Cardiac septum (tissue), 1 donor: ENCODE data around the gene PIGQ. TPM values are rescaled to one million over a fixed set of nuclear protein-coding genes. Genes with fewer than 3 reads are reported as not detected.

Experiments
- DNase-seq: peaks from one replicate; pipeline ENCODE4 v3.0.0-alpha.2; 2020; ENCODE audit warnings: low spot score
- intact Hi-C: fragments of 100-400 bp; cut with DNase I; formaldehyde crosslinking; loops from one replicate; pipeline ENCODE4 v1.14.0; 2022
- total RNA-seq: library from RNA; stranded (reverse); fragmentation: NEBNext Ultra II Directional; extraction: Animal tissue kit (Norgen Biotek cat#: 25700); gene quantifications from one replicate; pipeline ENCODE4 v1.2.1, GENCODE V29; 2021
- donor health status: DM: no; HTN: no; CAD: no.

The PIGQ gene
- total RNA-seq, 1 donor from 2014 or later = 25.5 TPM

GRCh38 chr16:619476-620100 lies 49.8 kb downstream of the PIGQ start:
- no peak for DNase-seq
- intact Hi-C loops = no loop called here

DNA sequence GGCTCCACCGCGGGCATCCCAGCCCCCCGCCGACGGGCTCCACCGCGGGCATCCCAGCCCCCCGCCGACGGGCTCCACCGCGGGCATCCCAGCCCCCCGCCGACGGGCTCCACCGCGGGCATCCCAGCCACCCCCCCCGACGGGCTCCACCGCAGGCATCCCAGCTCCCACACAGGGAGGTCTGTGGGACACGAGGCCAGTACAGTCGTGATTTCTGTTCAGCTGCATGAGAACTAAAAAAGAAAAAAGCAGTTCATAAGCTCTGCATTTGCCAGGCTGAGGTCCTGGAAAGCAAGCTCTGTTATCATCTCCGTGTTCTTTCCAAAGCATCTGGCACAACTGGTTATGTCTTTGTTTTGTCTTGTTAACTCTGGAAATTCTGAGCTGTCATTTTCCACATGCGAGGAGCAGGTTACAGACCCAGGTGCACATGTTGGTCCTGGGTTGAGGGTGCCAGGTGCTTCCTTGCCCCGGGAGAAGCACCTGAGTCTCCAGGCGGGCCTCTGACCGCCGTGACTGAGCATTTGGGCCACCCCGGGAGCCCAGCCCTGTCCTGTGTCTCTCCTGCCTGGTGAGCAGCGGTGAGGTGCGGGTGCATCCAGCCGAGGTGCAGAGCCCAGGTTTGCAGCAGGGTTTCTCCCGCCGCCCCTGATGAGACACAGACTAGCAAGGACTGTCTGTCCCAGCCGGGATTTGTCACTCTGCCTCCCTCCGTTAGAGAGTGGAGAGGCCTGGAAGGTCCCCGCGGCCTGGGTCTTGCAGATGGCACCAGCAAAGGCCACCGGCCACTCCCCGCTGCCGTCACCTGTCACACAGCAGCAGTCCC lies 51.1 kb downstream of the PIGQ start:
- no peak for DNase-seq
- intact Hi-C loops = no loop called here

GRCh38 chr16:621526-622105 lies 51.8 kb downstream of the PIGQ start:
- intact Hi-C loops = no loop called here
- DNase-seq = no peak

- intact Hi-C loops = no loop called here
- DNase-seq = no peak
Measured at GRCh38 chr16:622920-623280, 53.1 kb downstream of the PIGQ start.

DNA sequence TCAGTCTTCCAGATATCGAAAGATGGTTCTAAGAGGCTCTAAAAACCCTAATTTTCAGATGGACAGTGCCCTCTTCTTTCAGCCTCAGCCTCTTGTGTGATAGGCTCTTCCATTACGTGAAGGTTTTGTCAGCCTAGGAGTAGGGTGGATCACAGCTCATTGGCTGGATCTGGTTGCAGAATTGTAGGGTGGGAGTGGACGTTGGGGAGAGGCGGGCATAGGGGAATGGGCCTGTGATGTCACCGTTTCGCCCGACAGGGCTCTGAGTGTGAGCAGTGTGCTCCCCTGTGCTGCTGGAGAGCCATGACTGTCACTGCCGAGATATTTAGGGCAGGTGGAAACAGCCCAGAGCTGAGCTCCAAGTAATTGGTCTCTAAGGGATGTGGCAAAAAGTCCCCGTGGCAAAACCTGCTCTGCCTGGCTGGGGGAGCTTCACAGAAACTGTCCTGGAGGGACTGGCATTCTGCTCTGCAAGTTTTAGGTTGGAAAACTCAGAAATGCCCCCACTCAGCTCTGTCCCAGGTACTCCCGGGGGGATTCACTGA lies 54.8 kb downstream of the PIGQ start:
- no peak for DNase-seq
- intact Hi-C loops = no loop called here

DNA sequence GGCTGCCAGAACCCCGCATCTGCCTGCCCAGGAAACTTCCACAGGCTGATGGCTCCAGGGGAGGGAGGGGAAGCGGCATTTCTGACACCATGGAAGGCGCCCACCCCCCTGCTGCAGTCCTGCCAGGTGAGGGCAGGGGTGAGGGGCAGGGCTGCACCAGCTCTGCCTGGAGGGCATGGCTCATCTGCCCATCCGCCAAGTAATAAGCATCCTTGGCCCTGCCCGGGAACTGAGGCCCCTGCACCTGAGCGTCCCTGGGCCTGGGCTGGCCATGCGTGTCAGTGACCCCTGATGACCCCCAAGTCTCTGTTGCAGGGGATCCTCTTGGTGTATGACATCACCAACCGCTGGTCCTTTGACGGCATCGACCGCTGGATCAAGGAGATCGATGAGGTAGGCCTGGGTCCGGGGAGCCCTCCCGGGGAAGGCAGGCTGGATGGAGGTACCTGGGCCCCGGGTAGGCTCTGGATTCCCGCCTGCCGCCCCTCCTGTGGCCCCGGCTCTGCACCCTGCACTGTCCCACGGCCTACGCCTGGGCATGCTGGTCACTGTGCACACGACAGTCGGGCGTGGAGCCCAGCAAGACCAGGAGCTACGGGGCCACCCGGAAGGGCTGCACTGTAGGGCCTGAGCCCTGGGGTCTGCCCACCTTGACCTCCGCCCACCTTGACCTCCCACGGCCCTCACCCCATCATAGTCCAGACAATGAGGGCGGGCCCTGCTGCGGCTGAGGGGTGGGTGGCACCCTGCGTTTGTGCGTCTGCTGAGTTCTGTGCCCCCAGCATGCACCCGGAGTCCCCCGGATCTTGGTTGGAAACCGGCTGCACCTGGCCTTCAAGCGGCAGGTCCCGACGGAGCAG lies 55.6 kb downstream of the PIGQ start:
- intact Hi-C loops = no loop called here
- DNase-seq = no peak

GRCh38 chr16:625977-626765 lies 56.4 kb downstream of the PIGQ start:
- intact Hi-C loops = no loop called here
- peak; percentile 75 for DNase-seq

DNA sequence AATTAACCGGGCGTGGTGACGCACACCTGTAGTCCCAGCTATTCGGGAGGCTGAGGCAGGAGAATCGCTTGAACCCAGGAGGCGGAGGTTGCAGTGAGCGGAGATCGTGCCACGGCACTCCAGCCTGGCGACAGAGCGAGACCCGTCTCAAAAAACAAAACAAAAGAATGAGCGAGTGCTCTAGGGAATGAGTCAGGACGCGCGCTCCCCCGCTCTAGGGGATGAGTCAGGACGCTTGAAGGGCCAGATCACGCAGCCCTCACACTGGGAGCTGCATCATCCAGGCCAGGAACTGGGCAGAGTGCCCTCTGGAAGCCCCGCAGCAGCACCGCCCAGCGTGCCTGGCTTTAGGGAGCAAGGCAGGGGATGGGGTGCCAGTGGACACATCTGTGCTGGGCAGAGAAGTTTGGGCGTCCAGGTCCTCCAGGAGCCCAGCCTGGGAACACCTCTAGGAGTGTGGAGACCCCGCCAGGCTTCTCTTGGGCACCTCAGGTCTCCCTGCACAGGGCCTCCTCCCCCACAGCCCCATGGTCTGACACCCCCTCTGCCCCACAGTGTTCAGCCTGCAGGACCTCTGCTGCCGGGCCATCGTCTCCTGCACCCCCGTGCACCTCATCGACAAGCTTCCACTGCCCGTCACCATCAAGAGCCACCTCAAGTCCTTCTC lies 57.2 kb downstream of the PIGQ start:
- intact Hi-C loops = no loop called here
- DNase-seq = no peak

DNA sequence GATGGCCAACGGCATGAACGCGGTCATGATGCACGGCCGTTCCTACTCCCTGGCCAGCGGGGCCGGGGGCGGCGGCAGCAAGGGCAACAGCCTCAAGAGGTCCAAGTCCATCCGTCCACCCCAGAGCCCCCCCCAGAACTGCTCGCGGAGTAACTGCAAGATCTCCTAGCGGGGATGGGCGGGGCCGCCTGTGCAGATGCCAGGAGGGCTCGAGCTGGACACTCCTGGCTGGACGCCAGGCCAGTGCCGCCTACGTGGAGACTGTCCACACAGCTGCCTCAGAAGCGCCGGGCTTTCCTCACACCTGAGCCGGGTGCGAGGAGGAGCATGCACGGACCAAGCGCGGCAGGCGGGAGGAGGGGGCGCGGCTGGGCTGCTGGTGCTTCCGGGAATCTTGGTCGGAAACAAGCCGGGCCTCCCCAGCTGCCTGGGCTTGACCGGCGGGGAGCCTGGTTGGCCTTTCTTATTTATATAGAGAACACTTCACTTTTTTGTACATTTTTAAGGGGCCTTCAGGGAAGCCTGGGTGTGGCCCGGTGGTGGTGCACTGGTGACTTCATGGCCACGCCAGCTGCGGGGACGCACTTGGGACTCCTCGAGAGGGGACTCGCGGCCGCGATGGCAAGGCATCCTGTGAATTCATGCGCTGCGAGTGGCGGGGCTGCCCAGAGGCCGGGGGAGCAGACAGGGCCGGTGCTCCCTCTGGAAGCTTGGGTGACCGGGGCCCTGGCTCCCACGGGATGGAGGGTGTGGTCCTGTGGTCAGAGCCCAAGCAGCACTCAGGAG lies 57.9 kb downstream of the PIGQ start:
- DNase-seq = no peak
- intact Hi-C loops = no loop called here

GRCh38 chr16:628321-629061 lies 58.7 kb downstream of the PIGQ start:
- DNase-seq = no peak
- intact Hi-C loops = no loop called here

GRCh38 chr16:629185-629832 lies 59.5 kb downstream of the PIGQ start:
- intact Hi-C loops = no loop called here
- no peak for DNase-seq

- intact Hi-C loops = no loop called here
- DNase-seq = no peak
Measured at GRCh38 chr16:629833-630248, 60.1 kb downstream of the PIGQ start.

DNA sequence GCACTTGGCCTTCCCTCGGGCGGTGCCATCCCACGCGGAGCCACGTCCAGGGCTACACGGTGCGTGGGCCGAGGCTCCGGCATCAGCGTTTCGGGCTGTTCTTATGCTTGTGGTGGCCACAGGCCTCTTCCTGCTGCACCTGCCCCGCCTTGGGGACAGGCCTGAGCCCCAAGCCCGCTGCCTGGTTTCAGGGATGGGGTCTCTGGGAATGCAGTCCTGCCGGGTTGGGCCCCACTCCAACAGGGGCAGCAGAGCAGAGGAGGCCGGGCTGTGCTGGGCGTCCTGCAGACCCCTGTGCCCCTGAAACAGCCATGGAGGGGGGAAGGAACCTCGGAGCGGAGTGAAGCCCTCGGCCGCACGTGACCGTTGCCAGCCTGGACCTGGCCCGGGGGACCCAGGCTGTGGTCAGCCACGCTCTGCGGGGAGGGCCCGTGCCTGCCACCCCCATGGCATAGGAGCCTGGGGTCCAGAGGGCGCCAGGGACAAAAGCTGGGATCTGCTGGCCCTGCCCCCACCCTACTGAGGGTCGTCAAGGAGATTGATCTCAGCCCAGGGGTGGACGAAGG lies 60.6 kb downstream of the PIGQ start:
- no peak for DNase-seq
- intact Hi-C loops = no loop called here

DNA sequence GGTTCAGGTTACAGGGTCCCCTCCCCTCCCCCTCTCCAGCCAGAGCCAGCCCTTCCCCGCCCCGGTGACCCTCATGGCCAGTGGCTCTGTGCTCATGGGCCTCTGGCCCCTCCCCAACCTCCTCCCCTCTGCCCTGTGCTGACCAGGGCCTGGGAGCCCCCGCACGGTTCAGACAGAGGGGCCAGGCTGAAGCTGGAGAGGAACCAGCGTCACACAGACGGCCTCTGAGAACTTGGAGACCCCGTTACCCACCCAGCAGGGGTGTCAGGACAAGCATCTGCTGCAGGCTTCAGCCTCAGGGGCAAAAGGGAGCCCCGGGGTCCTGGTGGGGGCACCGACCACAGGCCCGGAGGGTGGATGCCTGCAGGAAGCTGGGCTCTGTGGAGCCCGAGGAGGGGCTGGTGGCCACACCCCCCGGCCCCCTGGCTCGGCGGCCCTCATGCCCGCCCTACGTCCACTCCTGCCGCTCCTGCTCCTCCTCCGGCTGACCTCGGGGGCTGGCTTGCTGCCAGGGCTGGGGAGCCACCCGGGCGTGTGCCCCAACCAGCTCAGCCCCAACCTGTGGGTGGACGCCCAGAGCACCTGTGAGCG lies 61.1 kb downstream of the PIGQ start, which contains the start of gene WFIKKN1:
WFIKKN1 (plus strand) TSS at position 171 of the 591 bp plus-strand sequence; CDS start at position 440, 269 bp downstream.
- intact Hi-C loops = no loop called here

GRCh38 chr16:631808-632358 lies 62.1 kb downstream of the PIGQ start:
- no peak for DNase-seq
- intact Hi-C loops = no loop called here

More for the DNA sequence above, 61.1 kb downstream of the PIGQ start, which contains the start of gene WFIKKN1:
- DNase-seq = no peak
